Myocyte (in vitro differentiated cells): ENCODE results near the gene MYLK2. TPM values are rescaled to one million over a fixed set of nuclear protein-coding genes. Genes with fewer than 3 reads are reported as not detected.

Source experiments
- DNase-seq: peaks from one replicate; pipeline ENCODE4 v3.0.0-alpha.2; 2012; ENCODE audit warnings: low read depth
- total RNA-seq: library from RNA; depleted of rRNA; stranded (reverse); fragments of >200 nt; gene quantifications from 2 replicates; pipeline ENCODE4 v1.2.3, GENCODE V29; 2014

The MYLK2 gene
- total RNA-seq, 1 donor from 2014 or later, result 0.13 TPM

DNA sequence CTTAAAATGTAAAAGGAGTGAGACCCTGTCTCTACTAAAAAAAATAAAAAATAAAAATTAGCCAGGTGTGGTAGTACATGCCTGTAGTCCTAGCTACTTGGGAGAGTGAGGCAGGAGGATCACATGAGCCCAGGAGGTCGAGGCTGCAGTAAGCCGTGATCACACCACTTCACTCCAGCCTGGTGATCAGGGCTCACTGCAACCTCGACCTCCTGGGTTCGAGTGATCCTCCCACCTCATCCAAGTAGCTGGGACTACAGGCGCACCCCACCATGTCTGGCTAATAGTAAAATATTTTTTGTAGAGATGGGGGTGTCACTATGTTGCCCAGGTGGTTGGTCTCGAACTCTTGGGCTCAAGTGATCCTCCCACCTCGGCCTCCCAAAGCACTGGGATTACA lies 34.3 kb downstream of the MYLK2 start:
- DNase-seq, result no peak

DNA sequence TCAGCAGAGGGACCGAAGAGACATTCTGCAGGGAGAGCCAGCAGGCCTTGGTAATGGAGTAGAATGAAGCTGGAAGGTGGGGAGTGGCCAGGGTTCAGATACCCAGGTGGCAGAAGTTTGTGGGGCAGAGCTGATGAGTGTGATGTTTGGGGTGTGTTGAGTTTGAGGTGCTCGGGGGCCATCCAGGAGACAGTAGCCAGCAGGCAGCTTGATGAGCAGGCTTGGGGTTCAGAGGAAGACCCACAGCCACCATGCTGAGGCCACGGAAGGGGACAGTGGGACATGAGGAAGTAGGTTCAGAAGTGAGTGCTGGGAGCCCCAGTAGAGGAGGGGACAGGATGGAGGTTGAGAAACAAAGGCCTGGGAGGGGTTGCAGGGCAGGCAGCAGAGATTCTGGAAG lies 37.4 kb downstream of the MYLK2 start:
- no peak for DNase-seq

DNA sequence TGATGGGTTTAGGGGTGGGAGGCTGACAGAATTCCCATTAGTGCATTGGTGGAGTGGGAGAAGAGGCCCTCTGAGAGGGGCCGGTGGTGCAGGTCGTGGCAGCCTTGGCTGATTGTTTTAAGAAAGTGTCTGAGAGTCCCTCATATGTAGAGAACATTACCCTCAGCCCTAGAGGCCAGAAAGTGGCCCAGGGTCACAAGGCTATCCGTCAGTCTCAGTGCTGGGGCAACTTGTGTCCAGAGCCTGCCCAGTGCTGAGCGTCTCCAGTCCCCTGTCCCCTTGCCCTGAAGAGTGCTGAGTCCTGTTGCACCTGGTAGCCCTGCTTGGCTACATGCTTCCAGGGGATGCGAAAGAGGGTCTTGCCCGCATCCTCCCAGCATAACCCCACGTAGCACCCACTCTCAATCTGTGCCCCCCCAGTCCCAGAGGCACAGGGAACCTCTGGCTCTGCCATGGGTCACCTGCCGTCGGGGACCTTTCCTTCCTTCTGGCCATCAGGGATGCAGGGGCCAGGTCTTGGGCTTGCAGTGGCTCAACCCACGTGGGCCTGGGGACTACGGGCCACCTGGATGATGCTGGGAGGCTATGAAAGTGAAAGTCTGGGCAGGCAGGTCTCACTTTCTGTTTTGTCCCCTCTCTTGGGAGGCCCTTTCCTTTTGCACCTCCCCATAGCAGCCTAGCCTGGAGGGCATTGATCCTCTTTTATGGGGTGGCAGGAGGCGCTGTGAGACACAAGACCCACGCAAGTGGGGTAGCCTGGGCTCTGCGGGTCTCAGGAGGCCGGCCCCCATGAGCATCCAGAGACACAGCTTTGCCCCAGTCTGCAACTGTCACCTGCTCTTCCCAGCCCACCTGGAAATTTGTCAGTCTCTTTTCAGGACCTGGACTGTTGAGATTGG lies 39.0 kb downstream of the MYLK2 start:
- no peak for DNase-seq

DNA sequence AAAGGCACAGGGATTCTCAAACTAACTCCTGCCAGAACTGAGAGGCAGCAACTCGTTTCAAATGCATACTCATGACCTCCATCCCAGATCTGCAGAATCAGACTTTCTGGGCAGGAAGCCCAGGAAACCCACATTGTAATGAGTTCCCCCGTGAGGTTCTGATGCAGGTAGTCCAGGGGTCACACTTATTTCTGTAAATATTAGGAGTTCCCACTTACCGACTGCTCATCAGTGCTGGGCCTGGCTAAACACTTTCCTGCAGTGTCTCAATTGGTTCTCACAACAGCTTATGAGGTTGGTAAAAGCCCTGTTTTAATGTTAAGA lies 39.6 kb downstream of the MYLK2 start:
- no peak for DNase-seq

DNA sequence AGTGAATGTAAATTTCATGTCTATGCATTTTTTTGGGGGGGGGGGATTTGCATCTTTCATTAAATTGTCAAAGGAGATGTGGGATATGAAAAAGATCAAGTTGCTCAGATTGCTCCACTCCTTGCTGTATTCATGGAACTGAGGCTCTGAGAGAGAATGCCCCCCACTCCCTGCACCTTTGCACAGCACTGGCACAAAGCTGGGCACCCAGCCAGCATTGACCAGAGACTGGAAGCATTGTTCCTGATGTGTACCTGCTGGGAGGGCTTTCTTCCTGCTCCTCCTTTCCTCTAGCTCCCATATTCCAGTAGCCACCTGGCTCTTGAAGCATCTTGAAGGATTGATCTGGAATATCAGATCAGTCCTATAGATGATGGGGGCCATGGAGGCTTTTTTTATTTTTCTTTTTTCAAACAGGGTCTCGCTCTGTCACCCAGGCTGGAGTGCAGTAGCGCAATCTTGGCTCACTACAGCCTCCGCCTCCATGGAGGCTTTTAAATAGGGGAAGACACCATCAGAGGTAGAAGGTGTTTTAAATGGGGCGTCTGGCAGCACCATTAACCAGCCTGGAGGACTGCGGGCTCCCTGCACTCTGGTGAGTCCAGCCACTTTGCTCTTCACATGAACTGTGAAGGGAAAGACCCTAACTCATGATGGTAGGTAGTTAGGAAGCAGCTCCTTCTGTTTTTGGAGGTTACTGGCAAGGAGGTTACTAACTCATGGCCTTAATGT lies 40.3 kb downstream of the MYLK2 start:
- DNase-seq, result no peak

DNA sequence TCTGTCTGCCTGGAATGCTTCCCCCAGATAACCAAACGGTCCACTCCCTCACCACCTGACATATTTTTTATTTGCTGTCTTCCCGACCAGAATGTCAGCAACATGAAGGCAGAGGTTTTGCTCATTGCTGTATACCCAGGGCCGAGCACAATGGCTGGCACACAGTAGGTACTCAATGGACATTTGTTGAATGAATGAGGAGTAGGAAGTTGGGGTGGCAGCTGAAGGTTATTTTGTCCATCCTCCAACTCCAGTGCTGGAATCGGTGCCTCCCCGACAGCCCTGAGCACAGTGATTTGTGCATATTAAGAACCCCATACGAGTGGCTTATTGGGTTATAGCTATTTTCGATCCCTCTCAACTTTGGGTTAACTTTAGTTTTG lies 40.8 kb downstream of the MYLK2 start:
- no peak for DNase-seq

- no peak for DNase-seq
Observed at GRCh38 chr20:31860390-31861134, 41.4 kb downstream of the MYLK2 start.

GRCh38 chr20:31861135-31861384 lies 41.9 kb downstream of the MYLK2 start:
- no peak for DNase-seq

GRCh38 chr20:31861385-31862156 lies 42.4 kb downstream of the MYLK2 start:
- no peak for DNase-seq

- no peak for DNase-seq
Observed at GRCh38 chr20:31862157-31862470, 43.0 kb downstream of the MYLK2 start.

GRCh38 chr20:31862506-31862905 lies 43.4 kb downstream of the MYLK2 start:
- DNase-seq, result no peak

- no peak for DNase-seq
Observed at GRCh38 chr20:31863296-31864085, 44.3 kb downstream of the MYLK2 start.

DNA sequence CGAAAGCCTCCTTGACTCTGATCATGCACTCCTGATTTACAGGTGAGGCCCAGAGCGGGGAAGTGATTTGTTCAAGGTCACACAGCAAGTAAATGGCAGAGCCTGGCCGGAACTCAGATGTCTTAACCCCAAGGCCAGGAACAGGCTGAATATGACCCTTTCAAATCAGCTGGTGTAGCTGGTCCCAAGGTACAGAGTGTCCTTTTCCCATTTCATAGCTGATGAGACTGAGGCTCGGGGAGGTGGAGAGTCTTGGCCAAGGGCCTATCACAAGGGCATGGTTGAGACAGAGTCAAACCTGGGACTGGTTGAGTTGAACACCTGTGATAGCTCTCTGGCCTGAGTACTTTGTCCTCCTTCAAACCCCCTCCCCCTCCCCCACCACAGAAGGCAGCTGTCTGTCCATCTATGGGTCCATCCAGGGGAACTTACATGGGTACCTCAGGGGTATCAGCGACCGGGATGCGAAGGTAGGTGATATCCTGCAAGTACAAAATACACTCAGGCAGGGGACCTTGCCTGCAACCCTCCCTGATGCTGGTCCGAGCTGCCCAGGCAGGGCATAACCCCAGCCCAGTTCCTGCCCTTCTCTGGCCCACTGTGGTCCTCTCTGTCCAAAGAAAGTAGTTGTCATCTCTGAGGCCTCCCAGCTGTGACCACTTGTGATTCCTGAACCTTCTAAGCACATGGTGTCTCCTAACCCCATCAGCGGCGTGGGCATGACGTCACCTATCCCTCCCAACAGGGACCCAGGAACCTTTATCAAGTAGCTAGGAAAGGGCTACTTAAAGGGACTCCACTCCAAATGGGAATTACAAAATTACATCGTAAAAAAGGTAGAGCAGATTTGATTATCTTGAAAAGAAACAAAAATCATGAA lies 45.6 kb downstream of the MYLK2 start:
- DNase-seq, result no peak

DNA sequence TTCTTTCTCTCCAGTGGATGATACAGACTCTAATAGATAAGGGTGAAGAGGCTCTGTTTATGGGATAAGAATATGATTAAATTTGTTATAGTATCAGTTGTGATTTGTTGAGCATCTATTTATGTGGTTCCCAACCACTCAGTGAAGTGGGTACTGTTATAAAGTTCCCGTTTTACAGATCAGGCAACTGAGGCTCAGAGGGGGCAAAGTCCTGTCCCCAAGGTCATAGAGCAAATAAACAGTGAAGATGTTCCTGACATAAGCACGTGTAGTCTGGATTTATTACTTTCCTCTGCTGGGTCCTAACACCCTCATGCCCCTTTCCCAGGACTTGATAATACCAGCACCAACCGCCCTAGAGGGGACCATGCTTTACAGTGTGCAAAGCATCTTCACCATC lies 47.1 kb downstream of the MYLK2 start:
- DNase-seq, result no peak

- no peak for DNase-seq
Observed at GRCh38 chr20:31868853-31869672, 49.9 kb downstream of the MYLK2 start.

DNA sequence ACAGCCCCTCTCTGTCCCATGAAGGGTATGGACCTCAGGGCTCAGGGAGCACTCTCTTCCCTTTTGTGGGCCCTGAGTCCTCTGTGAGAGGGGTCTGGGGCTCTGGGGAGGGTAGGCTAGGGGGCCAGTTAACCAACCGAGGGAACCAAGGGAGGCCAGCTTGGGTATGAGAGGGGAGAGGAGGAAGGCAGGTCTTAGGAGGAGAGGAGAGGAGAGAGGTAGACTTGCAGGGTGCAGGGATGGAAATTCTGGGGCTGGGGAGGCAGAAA lies 50.5 kb downstream of the MYLK2 start:
- DNase-seq, result no peak

DNA sequence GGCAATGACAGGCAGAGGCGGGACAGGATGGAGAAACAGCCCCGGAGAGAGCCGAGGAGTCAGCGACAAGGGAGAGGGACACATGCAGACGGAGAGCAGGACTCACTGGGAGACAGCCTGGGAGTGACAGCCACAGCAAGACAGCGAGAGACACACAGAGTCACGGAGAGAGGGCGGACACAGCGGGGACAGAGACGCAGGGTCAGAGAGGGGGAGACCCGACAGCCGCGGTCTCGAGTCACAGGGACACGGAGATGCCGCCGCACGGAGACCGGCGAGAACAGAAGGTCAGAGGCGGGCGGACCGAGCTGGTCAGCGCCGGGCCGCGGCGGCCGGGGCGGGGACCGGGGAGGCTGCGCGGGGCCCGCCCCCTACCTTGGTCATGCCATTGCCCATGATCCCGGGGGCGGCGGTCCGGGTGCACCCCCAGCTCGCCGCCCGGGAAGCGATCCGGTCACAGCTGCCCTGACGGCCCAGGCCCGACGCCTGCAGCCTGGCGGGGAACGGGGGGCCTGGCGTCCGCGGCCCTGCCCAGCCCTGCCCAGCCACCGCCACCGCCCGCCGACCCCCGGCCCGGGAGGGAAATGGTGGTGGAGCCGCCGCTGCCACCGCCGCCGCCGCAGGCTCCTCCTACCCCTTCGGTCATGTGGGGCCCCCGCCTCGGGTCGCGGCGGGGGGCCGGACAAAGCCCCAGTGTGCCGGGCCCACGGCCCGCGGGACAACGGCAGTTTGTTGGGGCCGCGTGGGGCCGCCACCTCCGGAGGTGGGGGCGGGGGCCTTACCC lies 51.0 kb downstream of the MYLK2 start, which contains the start of the genes DUSP15 and TTLL9:
DUSP15 (minus strand) TSS at position 586 of the 784 bp plus-strand sequence; CDS start at position 396, 190 bp downstream.
TTLL9 (plus strand) TSS at position 693 of the 784 bp plus-strand sequence. CDS start 493 bp downstream, outside the sequence.
- DNase-seq, result peak; percentile 37
